ENCODE measurements around the gene TRAPPC10. TPM values are rescaled to one million over a fixed set of nuclear protein-coding genes. Genes with fewer than 3 reads are reported as not detected.

TRAPPC10 gene
- total RNA-seq, 2 donors from 2014 or later = 45.9 to 47.9 TPM

GRCh38 chr21:44049182-44049581, 37.1 kb downstream of the TRAPPC10 start:
- H3K27ac ChIP-seq = no peak overlapping the region
- ATAC-seq (ENCODE audit: insufficient number of reproducible peaks, low FRiP score, low read depth) = no peak
- TF ChIP-seq CTCF (IDR thresholded peaks at IDR 0.05) = no peak
- no peak overlapping the region for H3K4me3 ChIP-seq
- DNase-seq (ENCODE audit: low spot score) = no peak
- no peaks in the 10 kb centered on the region for H3K36me3 ChIP-seq
- H3K4me1 ChIP-seq (ENCODE audit: control insufficient read depth in 1 of 2, low read depth in 2 of 2) = peaks cover 0 to 7% of the 10 kb centered on the region in 2 donors
- no peaks in the 10 kb centered on the region for H3K27me3 ChIP-seq (replicated peaks; ENCODE audit: insufficient read depth)
- H3K9me3 ChIP-seq = no peaks in the 10 kb centered on the region

- no peaks in the 10 kb centered on the region for H3K9me3 ChIP-seq
- no peak overlapping the region for H3K4me3 ChIP-seq
- no peaks in the 10 kb centered on the region for H3K36me3 ChIP-seq
- no peaks in the 10 kb centered on the region for H3K27me3 ChIP-seq (replicated peaks; ENCODE audit: insufficient read depth)
- no peak for ATAC-seq (ENCODE audit: insufficient number of reproducible peaks, low FRiP score, low read depth)
- H3K4me1 ChIP-seq (ENCODE audit: control insufficient read depth in 1 of 2, low read depth in 2 of 2) = peaks cover 0 to 7% of the 10 kb centered on the region in 2 donors
- no peak for DNase-seq (ENCODE audit: low spot score)
- H3K27ac ChIP-seq = no peak overlapping the region
- TF ChIP-seq CTCF (IDR thresholded peaks at IDR 0.05) = no peak
These were observed 37.5 kb downstream of the TRAPPC10 start for GRCh38 chr21:44049606-44050005.

- DNase-seq (ENCODE audit: low spot score) = no peak
- peaks cover 0 to 7% of the 10 kb centered on the region in 2 donors for H3K4me1 ChIP-seq (ENCODE audit: control insufficient read depth in 1 of 2, low read depth in 2 of 2)
- no peaks in the 10 kb centered on the region for H3K9me3 ChIP-seq
- no peak overlapping the region for H3K27ac ChIP-seq
- no peaks in the 10 kb centered on the region for H3K27me3 ChIP-seq (replicated peaks; ENCODE audit: insufficient read depth)
- no peak for TF ChIP-seq CTCF (IDR thresholded peaks at IDR 0.05)
- H3K36me3 ChIP-seq = no peaks in the 10 kb centered on the region
- ATAC-seq (ENCODE audit: insufficient number of reproducible peaks, low FRiP score, low read depth) = no peak
- no peak overlapping the region for H3K4me3 ChIP-seq
These were observed 38.2 kb downstream of the TRAPPC10 start for GRCh38 chr21:44050276-44050675.

GRCh38 chr21:44051462-44051941, 39.4 kb downstream of the TRAPPC10 start:
- Histone ChIP-seq H3K4me1 (ENCODE audit: control insufficient read depth in 1 of 2, low read depth in 2 of 2) (peaks cover 0 to 7% of the 10 kb centered on the region in 2 donors), H3K4me3 (no peak overlapping the region), H3K36me3 (peaks cover 4% of the 10 kb centered on the region), H3K27ac (no peak overlapping the region), H3K9me3 (no peaks in the 10 kb centered on the region), H3K27me3 (replicated peaks; ENCODE audit: insufficient read depth) (no peaks in the 10 kb centered on the region)
- ATAC-seq (ENCODE audit: insufficient number of reproducible peaks, low FRiP score, low read depth) = no peak
- TF ChIP-seq CTCF (IDR thresholded peaks at IDR 0.05) = no peak
- no peak for DNase-seq (ENCODE audit: low spot score)

- peaks cover 0 to 7% of the 10 kb centered on the region in 2 donors for H3K4me1 ChIP-seq (ENCODE audit: control insufficient read depth in 1 of 2, low read depth in 2 of 2)
- ATAC-seq (ENCODE audit: insufficient number of reproducible peaks, low FRiP score, low read depth) (no peak), DNase-seq (ENCODE audit: low spot score) (no peak)
- H3K27ac ChIP-seq = no peak overlapping the region
- no peak for TF ChIP-seq CTCF (IDR thresholded peaks at IDR 0.05)
- H3K4me3 ChIP-seq = no peak overlapping the region
- H3K9me3 ChIP-seq = no peaks in the 10 kb centered on the region
- peaks cover 4% of the 10 kb centered on the region for H3K36me3 ChIP-seq
- H3K27me3 ChIP-seq (replicated peaks; ENCODE audit: insufficient read depth) = no peaks in the 10 kb centered on the region
These were observed 40.1 kb downstream of the TRAPPC10 start for GRCh38 chr21:44052071-44052829.
